ENCODE data around the gene CLTA.
"Not testable (repeated sequence)": the region's sequence is repeated elsewhere in the genome, so short reads cannot be mapped to it uniquely, and the experiment has no call there.

The CLTA gene

DNA sequence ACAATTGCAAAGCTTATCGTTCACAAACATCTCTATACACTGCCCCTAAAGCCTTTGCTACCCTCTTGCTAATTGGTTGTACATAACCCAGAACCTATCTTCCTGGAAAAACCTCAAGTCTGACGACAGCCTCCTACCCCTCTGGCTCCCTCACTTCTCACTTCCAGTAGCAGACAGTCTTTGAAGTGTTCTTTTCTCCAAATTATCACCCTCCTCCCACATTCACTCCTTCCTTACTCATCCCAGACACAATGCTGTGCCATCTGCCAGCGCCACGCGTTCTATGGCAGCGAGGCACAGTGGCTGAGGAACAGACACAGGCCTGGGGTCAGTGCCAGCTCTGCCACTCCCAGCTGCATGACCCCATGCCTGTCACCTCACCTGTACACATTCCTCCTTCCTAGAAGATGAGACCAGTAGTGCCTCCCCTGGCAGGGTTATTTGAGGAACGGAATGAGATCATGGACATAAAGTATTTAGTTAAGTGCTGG, 27.7 kb downstream of the CLTA start:
- no peak for FAIRE-seq
- no peak for DNase-seq (ENCODE audit: extremely low spot score, insufficient read length, low read depth)

DNA sequence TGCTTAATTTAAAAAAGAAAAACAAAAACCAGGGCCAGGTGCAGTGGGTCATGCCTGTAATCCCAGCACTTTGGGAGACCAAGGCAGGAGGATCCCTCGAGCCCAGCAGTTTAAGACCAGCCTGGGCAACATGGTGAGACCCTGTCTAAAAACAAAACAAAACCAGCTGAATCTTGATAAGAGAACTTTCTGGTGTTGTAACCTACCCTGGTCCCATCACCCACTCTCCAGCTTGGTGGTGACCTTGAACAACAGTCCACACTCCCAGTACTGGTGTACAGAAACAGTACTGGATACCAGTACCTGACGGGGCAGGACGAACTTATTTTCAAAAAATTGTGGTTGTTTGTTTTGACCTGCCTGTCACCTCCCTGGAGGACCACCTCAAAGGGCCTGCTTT, 30.9 kb downstream of the CLTA start:
- FAIRE-seq (no peak), DNase-seq (ENCODE audit: extremely low spot score, insufficient read length, low read depth) (no peak)

DNA sequence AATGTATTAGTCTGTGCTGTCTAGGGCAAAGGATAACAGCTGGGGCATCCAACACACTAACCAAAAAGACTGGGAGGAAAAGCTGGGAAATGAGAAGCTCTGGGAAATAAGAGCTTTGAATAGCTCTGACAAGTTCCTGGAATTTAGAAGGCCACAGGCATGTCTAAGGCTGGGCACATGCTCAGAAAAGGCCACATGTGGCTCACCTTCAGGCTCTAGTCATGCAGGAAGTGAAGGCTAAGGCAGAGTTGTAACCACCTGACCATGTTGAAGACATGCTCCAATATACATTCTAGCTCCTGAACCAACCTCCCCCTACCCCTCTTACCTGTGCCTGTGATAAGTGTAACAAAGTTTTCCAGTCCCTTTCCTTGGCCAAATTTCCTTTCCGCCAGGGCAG, 31.7 kb downstream of the CLTA start:
- FAIRE-seq = no peak
- no peak for DNase-seq (ENCODE audit: extremely low spot score, insufficient read length, low read depth)

DNA sequence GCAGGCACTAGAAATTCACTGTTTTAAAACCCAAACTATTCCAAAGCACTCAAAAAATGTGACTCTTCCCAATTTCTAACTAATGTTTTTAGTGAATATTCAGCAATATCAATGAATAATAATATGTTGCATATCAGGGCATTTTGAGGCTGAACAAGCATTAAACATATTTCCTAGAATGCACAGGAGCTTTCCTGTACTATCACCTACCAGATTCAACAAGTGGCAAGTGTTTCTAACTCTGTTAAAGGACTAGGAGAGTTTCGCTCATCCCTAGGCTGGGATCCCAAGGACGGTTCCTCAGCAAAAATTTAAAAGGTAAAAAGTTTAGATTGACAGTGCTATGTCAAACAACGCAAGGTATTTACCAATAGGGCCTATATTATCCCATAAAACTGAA, 46.5 kb downstream of the CLTA start:
- FAIRE-seq (no peak), DNase-seq (ENCODE audit: extremely low spot score, insufficient read length, low read depth) (no peak)

DNA sequence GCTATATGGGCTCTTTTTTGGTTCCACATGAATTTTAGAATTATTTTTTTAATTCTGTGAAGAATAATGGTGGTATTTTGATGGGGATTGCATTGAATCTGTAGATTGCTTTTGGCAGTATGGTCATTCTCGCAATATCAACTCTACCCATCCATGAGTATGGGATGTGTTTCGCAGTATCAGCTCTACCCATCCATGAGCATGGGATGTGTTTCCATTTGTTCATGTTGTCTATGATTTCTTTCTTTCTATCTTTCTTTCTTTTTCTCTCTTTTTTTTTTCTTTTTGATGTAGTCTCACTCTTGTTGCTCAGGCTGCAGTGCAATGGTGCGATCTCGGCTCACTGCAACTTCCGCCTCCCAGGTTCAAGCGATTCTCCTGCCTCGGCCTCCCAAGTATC, 48.5 kb downstream of the CLTA start:
- not testable (repeated sequence) for FAIRE-seq; DNase-seq (ENCODE audit: extremely low spot score, insufficient read length, low read depth)

DNA sequence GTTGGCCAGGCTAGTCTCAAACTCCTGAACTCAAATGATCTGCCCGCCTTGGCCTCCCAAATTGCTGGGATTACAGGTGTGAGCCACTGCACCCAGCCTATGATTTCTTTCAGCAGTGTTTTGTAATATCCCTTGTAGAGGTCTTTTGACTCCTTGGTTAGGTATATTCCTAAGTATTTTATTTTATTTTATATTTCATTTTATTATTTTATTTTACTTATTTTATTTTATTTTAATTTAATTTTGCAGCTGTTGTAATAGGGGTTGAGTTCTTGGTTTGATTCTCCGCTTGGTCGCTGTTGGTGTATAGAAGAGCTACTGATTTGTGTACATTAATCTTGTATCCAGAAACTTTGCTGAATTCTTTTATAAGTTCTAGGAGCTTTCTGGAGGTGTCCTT, 49.0 kb downstream of the CLTA start:
- FAIRE-seq; DNase-seq (ENCODE audit: extremely low spot score, insufficient read length, low read depth): not testable (repeated sequence)

DNA sequence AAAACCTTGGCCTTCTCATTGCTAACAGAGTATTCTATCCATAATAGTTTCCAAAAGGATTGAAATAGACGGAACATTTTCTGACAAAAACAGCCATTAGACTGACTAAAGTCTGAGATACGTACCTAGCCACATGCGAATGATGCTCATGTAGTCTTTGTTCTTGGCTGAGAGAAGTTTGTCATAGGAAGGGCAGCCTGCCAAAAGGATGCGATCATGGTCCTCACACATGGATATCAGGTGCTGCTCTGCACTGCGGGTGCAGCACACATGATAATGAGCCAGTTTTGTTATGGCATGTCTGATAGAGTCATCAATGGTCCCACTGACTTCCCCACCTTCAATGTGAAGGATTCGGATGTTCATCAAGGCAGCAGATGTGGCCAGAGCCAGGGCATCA, 55.2 kb downstream of the CLTA start:
- no peak for DNase-seq (ENCODE audit: extremely low spot score, insufficient read length, low read depth)
- FAIRE-seq = no peak

DNA sequence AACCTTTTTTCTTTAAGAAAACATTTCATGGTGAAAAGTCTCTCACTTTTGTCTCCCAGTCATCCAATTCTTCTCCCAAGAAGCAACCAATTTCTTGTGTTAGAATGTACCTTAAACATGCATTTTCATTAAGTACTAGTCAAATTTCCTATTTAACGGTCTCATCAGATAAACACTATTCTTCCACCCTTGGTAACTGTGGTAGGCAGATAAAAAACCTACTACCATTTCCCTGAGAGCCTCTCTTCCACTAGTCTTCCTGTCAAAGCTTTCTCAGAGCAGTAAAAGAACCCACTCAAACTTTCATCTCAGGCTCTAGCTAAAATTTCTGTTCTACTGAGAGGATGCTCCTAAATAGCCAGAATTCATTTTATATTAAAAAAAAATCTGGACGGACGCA, 56.6 kb downstream of the CLTA start:
- DNase-seq (ENCODE audit: extremely low spot score, insufficient read length, low read depth) = no peak
- no peak for FAIRE-seq

DNA sequence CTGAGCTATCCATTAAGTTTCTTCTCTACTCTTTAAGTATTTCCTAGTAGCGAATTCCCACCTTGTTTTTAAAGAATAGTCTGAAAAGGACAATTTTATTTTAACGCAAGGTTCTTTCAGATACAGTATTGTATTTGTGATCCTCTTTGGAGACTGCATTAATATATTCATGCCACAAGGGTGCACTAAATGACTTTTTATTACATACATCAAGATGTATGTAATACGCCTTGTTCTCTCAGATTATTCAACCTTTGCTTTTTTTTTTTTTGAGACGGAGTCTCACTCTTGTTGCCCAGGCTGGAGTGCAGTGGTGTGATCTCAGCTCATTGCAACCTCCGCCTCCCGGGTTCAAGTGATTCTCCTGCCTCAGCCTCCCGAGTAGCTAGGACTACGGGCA, 57.3 kb downstream of the CLTA start:
- FAIRE-seq = peak; percentile 31

DNA sequence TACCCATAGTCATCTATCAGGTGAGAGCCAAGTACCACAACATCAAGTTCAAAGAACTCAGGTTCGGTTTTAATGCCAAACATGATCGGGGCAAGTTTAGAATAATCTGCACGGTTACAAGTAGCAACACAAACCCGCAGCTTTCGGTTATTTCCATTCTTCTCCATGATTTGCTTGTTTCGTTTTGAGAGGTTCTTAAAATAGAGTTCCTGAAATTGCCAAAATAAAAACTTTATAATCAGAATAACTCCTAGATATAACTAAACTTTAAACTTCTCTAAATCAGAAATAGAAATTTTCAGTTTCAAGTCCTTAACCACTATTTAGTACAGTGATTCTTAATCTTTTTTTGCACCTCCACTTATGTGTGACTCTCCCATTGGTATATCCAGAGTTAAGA, 58.5 kb downstream of the CLTA start:
- peak; percentile 71 for FAIRE-seq
- DNase-seq (ENCODE audit: extremely low spot score, insufficient read length, low read depth) = no peak

More for the DNA sequence above, 57.3 kb downstream of the CLTA start:
- DNase-seq (ENCODE audit: extremely low spot score, insufficient read length, low read depth) = not testable (repeated sequence)

DNA sequence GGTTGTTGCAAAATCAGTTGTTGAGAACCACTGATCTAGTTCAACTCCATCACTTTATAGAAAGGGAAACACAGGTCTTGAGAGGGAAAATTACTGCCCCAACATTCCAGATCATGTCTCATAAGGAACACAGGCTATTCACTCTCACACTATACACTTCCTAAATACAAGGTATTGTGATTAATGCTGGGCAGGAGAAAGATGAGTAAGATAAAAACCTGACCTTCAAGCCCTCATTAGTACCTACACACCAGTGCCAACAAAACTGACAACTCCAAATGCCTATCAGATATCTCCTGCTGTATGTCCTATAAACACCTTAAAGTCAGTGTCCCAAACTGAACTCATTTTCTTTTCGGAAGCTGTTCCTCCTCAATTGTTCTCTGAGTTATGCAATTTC, 59.4 kb downstream of the CLTA start:
- peak; percentile 18 for FAIRE-seq

DNA sequence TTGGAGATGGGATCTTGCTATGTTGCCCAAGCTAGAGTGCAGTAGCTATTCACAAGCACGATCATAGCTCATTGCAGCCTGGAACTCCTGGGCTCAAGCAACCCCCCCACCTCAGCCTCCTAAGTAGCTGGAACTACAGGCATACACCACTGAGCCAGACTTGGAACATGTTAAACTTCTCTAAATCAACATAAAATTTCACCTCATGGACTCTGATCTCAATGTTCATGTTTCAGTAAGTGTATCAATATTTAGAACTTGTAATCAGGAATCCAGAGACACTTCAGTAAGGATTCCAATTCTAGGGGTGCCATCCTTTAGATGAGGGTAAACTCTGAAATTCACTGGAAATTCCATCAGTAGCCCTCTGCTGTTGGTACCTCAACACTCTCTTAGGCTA, 60.7 kb downstream of the CLTA start:
- FAIRE-seq (no peak), DNase-seq (ENCODE audit: extremely low spot score, insufficient read length, low read depth) (no peak)

More for the DNA sequence above, 59.4 kb downstream of the CLTA start:
- DNase-seq (ENCODE audit: extremely low spot score, insufficient read length, low read depth) = no peak

DNA sequence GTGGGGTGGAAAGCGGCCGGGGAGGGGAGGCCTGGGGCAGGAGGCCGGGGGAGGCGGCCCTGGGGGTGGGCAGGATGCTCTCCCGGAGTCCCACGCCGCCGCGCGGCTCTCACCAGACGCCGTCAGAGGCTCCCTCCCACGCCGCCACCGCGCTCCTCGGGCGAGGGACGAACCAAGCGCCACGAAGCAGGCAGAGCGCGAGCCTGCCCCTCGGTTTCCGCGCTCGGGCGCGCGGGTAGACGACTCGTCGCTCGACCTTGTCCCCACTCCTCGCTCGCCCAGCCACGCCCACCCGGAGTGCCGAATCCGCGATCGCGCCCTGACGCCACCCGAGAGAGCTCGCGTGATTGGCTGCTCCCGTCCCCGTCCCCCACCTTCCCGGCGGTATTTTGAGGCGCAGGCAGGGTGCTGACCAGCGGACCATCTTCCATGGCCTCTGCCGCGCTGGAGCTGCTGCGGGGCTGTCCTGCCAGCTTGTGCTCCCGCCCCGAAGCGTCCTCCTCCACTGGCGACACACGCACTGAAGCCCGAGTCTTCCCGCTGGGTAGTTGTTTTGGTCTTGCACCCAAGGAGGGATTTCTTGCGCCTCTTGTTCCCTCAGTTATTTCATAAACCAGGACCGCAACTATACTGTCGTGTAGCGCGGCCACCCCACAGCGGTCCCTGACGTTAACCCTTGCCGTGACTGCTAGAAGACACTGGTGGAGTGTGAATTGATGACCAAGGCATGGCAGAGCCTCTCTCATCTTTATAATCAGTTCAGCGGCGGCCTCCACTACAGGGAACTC, 67.7 kb downstream of the CLTA start, which contains the start of gene GNE:
TSS of gene GNE (minus strand) at position 241 of the 788 bp plus-strand sequence. CDS start 9,093 bp downstream, outside the sequence.
- DNase-seq (ENCODE audit: extremely low spot score, insufficient read length, low read depth) = peak; percentile 85

DNA sequence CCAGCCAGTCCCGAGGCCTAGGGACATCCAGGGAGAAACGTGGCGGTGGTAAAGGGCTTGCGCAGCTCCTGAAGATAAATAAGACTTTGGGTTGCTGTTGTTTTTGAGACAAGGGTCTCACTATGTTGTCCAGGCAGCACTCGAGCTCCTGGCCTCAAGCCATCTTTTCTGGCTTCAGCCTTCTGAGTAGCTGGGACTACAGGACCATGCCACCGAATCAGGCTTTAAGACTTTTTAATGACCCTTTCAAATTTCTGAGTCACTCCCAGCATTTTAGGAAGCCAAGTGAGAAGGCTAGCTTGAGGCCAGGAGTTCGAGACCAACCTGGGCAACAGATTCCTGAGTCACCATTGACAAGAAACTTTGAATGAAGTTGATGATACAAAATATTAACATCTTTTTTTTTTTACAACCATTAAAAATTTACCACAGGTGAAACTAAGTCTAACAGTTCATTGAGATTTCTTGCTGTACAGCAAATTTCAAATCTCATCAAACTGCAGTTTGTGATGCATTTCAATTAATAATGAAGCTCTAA, 68.3 kb downstream of the CLTA start:
- no peak for DNase-seq (ENCODE audit: extremely low spot score, insufficient read length, low read depth)
- no peak for FAIRE-seq

More for the DNA sequence above, 67.7 kb downstream of the CLTA start, which contains the start of gene GNE:
- peak; percentile 91 for FAIRE-seq
